Measurements from ENCODE around the gene ZNF154.
A peak's percentile ranks its signal among the peaks of the same experiment; 100 is the strongest.
"Not testable (repeated sequence)": the region's sequence is repeated elsewhere in the genome, so short reads cannot be mapped to it uniquely, and the experiment has no call there.

ZNF154 gene

DNA sequence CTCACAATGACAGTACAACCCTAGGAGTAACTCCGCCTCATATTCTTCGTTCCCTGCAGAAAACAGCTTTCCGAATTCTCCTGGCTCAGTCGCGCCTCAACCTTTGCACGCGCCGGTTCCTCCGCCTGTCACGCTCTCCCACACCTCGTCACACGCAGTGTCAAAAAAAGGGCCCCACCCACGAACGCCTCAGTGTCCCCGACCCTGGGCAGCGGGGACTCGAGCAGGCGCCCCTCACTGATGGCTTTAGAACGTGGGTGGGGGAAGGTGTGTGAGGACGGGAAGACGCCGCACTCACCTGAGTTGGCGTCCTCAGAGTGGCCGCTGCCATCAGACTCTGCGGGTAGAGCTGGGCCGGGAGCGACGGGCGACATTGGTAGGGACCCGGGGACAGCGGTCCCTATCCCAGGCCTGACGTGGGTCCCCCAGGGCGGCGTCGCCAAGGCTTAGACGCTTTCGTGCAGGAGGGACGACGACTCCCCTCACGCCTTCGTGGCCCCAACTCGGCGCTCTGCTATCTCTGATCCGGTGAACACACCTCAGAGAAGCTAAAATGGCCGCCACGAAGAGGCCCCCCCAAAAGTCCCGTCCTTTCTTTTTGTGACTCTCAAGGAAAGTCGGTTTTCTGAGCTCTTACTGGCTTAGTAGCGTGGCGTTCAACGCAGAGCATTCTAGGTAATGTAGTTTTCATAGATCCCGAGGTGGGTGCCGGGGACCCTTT lies at the start of gene ZNF154:
Gene ZNF154, minus strand, starts transcription at position 564 of the 721 bp plus-strand sequence. Its CDS starts 233 bp downstream, at position 331.
- no peak for DNase-seq

DNA sequence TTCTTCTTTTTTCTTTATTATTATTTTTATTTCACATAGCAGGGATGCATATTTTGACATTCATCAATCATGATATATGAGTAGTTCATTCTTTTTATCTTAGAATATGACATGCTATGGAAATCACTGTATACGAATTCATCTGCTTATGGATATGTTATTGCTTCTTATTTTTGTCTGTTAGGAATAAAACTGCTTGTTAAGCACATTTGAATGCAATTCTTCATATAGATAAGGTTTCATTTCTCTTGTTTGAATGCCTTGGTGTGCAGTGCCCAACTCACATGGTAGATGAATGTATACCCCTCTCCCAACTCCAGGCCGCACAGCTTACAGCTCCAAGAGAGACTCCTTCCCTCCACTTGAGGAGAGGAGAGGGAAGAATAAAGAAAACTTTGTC lies 48.9 kb upstream of the ZNF154 start:
- DNase-seq = no peak

DNA sequence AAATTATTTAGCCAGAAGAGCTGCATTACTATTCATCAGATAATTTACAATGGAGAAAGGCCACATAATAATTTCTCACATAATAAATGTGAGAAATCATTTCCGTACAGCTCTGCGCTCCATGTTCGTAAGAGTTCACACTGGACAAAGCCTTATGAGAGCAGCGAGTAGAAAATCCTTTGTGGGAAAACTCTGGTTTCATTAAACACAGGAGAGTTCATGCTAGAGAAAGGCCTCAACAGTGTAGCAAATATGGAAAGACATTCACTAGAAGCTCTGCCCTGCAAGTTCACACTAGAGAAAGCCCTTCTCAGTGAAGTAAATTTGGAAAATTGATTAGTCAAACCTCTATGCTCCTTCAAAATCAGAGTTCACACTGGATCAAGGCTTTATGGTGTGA lies 46.0 kb upstream of the ZNF154 start:
- no peak for DNase-seq

DNA sequence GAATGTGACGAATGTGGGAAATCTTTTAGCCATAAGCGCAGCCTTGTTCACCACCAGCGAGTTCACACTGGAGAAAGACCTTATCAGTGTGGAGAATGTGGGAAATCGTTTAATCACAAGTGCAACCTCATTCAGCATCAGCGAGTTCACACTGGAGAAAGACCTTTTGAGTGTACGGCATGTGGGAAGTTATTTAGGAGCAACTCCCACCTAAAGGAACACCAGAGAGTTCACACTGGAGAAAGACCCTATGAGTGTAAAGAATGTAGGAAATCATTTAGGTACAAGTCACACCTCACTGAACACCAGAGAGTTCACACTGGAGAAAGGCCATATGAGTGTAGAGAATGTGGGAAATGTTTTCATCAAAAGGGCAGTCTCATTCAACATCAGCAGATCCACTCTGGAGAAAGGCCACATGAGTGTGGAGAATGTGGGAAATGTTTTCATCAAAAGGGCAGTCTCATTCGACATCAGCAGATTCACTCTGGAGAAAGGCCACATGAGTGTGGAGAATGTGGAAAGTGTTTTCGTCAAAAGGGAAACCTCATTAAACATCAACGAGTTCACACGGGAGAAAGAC lies 45.2 kb upstream of the ZNF154 start:
- DNase-seq = no peak

DNA sequence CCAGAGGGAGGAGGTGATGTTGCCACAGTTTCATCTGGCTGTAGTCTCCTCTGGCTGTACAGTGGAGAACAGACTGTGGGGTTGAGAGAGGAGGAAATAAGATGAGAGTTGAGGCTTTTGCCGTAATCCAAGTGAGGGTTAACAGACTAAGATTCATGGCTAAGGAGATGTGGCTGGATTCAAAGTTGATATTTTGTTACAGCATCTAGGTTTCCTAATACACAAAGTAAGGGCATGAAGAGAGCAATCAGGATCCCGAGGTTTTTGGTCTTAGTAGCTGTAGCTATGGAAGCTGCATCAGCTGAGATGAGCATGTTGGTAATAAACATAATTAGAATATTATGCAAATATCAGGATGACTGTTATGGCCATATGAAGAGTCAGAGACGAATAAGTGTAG lies 39.0 kb upstream of the ZNF154 start:
- no peak for DNase-seq

DNA sequence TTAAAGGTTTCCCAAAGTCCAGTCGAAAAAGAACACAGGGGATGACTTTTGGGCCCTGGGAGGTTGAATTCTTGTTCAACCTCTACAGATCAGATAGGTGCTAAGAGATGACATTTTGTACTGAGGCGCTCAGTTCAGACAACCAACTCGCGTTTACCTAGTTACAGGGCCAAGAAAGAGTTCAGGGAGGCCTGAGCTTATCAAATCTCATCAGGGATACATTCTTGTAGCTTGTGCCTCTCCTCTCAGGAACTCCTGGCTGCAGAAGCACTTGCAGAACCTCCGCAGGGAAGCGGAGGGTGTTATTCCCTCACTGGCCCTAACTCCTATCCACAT lies 38.4 kb upstream of the ZNF154 start:
- DNase-seq = no peak

DNA sequence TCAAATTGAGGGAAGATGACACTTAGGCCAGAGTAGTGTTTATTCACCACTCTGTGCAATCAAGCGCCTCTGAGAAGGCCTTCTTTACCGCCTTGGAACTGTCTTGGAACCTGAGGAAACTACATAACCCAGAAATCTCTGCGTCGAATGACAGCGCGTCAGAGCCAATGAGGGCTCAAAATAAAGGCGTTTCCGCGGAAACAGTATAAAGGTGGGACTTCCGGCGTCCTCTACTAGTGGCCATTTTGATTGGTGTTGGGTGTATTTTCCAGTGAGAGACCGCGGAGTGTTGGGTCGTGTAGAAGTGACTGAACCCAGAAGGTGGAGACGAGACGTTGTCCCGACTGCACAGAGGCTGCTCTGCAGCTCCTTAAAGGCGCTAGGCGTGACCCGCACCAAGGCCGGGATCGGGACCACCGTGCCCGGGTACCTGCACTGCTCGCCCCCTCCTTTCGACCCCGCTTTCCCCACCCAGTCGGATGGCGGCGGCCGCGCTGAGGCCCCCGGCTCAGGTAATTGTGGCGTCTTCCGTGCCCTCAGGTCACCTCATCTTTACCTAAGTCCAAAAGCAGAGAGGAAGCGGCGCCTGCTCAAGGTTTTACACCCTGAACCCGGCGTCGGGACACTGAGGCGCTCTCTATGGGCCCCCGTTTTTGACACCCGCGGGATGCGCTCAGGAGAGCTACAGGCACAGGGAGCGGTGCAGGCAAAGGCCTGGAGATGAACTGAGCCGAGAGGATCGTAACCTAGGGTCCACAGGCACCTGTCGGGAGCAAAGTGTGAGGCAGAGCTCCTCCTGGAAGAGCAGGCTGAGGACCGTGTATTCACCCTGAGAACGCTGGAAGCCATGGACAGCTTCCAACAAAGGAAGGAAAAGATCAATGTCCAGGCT lies 37.8 kb upstream of the ZNF154 start, which contains the start of gene ZNF776:
Gene ZNF776, plus strand, starts transcription at position 236 of the 892 bp plus-strand sequence. Its CDS starts 244 bp downstream, at position 480.
- DNase-seq = peak; percentile 78

DNA sequence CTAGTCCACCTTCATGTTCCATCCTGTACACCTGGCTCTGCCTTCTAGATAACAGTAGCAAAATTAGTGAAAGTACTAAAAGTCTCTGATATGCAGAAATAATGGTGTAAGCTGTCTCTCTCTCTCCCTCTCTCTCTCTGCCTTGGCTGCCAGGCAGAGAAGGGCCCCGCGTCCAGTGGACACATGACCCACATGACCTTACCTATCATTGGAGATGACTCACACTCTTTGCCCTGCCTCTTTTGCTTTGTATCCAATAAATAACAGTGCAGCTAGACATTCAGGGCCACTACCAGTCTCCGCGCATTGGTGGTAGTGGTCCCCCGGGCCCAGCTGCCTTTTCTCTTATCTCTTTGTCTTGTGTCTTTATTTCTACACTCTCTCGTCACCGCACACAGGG lies 29.8 kb upstream of the ZNF154 start:
- DNase-seq = not testable (repeated sequence)

DNA sequence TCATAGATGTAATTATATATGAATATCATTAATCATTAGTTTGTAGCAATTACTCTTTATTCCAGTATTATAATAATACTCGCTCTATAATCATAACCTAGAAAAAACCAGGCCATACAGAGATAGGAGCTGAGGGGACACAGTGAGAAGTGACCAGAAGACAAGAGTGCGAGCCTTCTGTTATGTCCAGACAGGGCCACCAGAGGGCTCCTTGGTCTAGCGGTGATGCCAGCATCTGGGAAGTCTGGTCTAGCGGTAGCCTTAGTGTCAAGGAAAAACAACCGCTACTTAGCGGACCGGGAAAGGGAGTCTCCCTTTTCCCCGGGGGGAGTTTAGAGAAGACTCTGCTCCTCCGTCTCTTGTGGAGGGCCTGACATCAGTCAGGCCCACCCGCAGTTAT lies 29.3 kb upstream of the ZNF154 start:
- not testable (repeated sequence) for DNase-seq

DNA sequence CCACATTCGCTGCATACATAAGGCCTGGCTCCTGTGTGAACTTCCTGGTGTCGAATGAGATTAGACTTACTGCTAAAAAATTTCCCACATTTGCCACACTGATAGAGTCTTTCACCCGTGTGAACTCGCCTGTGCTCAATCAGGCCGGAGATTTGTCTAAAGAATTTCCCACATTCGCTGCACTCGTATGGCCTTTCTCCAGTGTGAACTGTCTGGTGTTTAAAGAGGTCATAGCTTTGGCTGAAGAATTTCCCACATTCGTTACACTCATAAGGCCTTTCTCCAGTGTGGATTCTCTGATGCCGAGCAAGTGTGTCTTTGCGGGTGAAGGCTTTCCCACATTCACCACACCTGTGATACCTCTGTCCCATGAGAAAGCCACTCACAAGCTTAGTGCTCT lies 11.9 kb upstream of the ZNF154 start:
- no peak for DNase-seq

DNA sequence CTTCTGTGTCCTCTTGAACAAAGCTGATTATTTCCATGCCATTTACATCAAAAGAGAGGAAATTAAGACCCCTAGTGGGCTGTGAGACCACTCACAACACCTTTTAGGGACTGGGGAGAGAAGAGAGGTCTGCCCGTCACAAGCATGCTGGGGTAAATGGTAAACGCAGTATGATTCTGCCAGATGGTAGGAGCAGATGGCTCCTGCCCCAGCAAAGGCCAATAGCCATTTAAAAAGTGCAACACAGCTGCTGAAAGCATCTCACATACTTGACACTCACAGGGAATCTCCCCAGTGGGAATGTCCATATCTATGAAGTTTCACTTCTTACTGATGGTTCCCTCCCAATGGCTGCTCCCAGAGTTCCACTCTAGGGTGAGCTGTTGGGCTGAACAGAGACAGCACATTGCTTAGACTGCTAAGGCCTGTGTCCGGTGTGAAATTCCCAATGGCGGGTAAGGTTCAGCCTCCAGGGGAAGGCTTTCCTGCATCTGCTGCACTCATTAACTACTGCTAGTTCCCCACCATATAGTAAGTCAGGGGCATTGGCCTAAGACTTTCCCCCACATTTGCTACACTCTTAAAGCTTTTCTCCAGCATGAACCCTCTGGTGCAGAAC lies 11.0 kb upstream of the ZNF154 start:
- no peak for DNase-seq

DNA sequence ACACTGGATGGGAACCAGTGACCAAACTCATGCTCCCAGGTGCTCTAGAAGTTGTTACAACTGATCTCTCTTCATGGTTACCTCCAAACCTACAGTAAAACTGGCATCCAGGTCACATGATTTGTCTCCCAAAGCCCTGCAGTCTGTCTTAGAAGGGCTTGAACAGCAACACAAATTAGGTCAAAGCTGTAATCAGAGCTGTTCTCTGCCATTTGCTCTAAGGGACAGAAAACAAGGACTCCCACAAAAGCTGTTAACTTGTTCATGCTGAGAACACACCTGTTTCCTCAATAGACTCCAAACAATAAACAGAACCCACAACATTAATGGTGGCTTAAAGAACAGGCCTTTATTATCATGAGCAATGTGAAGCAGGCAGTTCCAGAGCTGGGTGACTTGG lies 10.4 kb upstream of the ZNF154 start:
- DNase-seq = no peak

DNA sequence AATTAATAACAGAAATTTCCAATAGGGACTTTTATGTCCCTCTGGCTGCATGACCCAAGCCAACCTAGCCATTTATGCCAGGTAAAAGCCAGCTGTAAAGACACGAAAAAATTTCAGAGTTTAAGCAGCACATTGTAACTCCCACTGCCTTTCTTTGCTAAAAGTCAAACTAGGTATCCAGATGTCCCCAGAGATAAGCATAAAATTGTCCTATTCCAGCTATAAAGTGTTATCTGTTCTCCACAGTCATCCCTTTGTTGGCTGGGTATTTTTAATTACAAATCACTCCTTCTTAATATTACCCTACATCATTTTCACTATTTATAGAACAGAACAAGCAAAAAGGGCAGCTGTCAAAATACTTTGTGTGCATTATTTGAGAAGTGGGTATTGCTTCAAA lies 3.2 kb upstream of the ZNF154 start:
- no peak for DNase-seq

DNA sequence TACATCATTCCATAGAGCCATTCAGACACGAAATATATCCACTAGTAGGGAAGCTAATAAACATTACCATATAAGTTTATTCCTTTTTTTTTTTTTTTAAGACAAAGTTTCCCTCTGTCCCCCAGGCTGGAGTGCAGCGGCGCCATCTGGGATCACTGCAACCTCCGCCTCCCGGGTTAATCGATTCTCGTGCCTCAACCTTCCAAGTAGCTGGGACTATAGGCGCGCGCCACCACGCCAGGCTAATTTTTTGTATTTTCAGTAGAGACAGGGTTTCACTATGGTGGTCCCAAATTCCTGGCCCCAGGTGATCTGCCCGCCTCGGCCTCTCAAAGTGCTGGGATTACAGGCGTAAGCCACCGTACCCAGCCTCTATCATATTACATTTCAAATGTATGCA lies 612 bp upstream of the ZNF154 start:
- DNase-seq = no peak

DNA sequence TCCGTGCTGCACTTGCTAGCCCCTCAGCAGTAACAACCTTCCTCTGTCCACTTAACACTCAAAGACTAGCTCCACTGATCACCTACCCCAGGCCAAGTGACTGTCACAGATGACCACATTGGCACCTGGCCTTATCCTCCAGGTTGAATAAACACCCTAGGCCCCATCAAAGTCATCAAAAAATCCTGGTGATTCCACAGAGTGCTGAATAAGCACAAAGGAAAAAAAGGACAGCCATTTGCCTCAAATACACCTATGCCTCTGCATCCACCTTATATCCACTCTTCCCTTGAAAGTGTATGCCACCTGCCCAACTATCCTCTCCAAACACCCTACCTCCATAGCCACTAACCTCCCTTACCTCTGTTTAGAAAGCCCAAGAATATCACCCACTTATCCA lies 2.7 kb downstream of the ZNF154 start:
- no peak for DNase-seq

DNA sequence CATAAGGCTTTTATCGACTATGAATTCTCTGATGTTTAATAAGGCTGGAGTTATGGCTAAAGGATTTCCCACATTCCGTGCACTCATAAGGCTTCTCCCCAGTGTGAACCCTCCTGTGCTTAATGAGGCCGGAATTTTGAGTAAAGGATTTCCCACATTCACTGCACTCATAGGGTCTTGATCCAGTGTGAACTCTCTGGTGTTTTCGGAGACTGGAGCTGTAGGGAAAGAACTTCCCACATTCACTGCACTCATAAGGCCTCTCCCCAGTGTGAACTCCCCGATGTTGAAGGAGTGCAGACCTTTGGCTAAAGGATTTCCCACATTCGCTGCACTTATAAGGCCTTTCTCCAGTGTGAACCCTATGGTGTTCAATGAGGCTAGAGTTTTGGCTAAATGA lies 7.4 kb downstream of the ZNF154 start:
- no peak for DNase-seq

DNA sequence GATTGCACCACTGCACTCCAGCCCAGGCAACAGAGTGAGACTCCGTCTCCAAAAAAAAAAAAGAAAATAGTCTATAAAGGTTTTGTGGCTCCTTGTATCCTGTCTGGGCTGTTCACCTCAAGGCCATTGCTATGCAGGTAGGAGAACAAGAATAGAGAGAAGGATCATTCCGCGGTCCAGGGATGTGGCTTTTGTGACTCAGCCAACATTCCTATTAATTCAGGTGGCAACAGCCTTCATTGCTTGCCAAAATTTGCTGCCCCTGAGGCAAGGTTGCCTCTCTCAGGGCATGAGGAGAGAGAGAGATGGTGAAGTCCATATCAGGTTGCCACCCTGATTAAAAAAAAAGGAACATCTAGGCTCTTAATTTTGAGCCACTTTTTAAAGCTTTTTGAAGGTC lies 19.3 kb downstream of the ZNF154 start:
- no peak for DNase-seq

DNA sequence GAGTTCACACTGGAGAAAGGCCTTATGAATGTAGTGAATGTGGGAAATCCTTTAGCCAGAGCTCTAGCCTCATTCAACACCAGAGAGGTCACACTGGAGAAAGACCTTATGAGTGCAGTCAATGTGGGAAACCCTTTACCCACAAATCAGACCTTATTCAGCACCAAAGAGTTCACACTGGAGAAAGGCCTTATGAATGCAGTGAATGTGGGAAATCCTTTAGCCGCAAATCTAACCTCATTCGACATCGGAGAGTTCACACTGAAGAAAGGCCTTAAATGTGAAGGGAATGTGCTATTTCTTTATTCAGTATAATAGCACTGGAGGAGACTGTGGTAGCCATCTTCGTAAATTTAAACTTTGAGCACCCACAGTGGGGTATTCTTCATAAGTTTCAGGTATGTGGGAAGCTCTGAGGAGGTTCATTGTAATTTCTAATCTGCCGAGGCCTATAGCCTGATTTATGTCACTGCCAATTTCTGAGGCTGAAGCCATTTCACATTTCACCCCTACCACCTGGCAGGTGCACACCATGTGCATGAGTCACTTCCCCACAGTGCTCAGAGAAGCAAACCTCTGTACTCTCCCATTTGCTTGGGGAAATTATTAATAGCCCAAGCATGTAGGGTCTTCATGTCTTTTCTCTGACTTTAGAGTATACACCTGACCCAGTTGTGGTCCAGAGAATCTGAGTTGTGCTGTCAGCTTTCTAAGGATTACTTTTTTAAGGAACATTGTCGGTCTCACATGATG lies 20.8 kb downstream of the ZNF154 start:
- DNase-seq = no peak

DNA sequence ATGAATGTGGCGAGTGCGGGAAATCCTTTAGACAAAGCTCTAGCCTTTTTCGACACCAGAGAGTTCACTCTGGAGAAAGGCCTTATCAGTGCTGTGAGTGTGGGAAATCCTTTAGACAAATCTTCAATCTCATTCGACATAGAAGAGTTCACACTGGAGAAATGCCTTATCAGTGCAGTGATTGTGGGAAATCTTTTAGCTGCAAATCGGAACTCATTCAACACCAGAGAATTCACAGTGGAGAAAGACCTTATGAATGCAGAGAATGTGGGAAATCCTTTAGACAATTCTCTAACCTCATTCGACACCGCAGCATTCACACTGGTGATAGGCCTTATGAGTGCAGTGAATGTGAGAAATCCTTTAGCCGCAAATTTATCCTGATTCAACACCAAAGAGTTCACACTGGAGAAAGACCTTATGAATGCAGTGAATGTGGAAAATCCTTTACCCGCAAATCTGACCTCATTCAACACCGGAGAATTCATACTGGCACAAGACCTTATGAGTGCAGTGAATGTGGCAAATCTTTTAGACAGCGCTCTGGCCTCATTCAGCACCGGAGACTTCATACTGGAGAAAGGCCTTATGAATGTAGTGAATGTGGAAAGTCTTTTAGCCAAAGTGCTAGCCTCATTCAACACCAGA lies 21.5 kb downstream of the ZNF154 start:
- DNase-seq = no peak

DNA sequence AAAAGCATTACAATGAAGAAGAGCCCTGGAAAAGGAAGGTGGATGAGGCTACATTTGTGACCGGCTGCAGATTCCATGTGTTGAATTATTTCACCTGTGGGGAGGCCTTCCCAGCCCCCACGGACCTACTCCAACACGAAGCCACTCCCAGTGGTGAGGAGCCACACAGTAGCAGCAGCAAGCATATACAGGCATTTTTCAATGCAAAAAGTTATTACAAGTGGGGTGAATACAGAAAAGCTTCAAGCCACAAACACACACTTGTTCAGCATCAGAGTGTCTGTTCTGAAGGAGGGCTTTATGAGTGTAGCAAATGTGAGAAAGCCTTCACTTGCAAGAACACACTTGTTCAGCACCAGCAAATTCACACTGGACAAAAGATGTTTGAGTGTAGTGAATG lies 22.3 kb downstream of the ZNF154 start:
- no peak for DNase-seq

DNA sequence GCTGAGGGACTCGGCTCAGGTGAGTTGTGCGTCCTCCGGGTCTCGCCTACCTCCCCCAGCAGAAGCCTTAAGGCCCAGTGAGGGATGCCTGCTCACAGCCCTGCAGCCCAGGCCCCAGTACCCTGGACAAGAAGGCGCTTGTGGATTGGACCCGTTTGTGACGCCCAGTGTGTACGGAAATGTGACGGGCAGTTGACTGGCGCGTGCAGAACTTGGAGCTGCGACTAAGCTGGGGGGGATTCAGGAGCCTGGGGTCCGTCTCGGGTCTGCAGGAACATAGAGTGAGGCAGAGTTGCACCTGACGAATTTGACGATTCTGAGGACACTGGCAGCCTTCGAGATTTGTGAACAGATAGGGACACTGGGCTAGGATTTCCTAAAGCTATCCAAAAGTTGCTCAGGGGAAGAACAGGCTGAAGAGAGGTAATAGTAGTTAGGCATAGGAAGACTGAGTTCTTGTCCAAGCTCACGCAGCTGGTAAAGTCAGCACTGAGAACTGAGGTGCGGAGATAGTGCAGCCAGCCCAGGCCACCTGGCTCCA lies 26.7 kb downstream of the ZNF154 start:
- DNase-seq = no peak

DNA sequence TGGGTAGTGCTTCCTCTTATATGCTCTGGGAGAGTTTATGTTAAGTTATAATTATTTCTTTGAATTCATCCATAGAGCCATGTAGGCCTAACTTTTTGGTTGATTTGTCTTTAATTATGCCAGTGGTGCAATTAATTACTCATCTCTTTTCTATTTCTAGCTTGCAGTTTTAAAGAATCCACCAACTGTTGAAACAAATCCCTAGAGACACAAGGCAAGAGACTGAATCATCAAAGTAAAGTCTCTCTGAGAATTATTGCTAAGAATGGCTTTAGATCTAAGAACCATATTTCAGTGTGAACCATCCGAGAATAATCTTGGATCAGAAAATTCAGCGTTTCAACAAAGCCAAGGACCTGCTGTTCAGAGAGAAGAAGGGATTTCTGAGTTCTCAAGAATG lies 33.1 kb downstream of the ZNF154 start:
- no peak for DNase-seq
